PFSK-1 (cell line): ENCODE data around the gene PTPRM.

Experiments used
- FOXP2 ChIP-seq: optimal IDR thresholded peaks from 2 replicates; pipeline ENCODE3; 2011; ENCODE audit warnings: borderline replicate concordance, control low read depth, inconsistent platforms; ENCODE audit not compliant: insufficient read depth; ENCODE audit errors: extremely low read length, extremely low read depth
- POLR2AphosphoS5 ChIP-seq: IDR thresholded peaks from 2 replicates; pipeline ENCODE4 v1.6.1; 2012; ENCODE audit warnings: low read depth, mild to moderate bottlenecking, control low read depth, low read length, moderate library complexity
- SIN3A ChIP-seq: IDR thresholded peaks from 2 replicates; pipeline ENCODE4 v1.6.1; 2012; ENCODE audit warnings: mild to moderate bottlenecking, low read length, moderate library complexity, borderline replicate concordance; ENCODE audit not compliant: insufficient read depth
- TAF1 ChIP-seq: IDR thresholded peaks from 2 replicates; pipeline ENCODE4 v1.6.1; 2012; ENCODE audit warnings: low read length, control low read depth, borderline replicate concordance; ENCODE audit not compliant: insufficient read depth
- TF ChIP-seq, protein P1 (sequence below), 2 experiments: IDR thresholded peaks; 2 replicates each; pipeline versions ENCODE4 v1.6.1 to v1.8.0; 2011 to 2012; ENCODE audit warnings: low read depth in 2 of 2, low read length in 2 of 2, control low read depth in 1 of 2, inconsistent platforms in 1 of 2, mild to moderate bottlenecking in 1 of 2, moderate library complexity in 1 of 2; ENCODE audit not compliant: insufficient read depth in 1 of 2

The PTPRM gene

DNA sequence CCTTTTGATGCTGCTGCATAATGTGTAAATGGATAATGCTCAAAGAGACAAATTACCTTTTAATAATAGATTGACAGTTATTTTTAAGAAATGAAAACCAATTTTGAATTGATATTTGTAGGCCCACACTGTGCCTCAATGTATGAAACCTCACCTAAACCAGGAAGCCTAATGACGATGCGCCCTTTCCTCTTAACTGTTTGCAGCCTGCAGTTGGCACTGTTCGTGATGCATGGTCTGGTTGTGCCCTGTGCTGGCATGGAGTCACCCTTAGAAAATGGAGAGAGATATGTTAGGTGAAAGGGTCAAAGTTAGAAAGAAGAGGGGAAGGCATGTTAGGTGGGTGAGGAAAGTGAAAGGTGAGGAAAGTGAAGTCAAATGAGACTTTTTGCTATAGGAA, 390.2 kb downstream of the PTPRM start:
- TF ChIP-seq FOXP2 (no peak), TAF1 (no peak), SIN3A (no peak), POLR2AphosphoS5 (no peak)
- TF ChIP-seq, protein P1, sequence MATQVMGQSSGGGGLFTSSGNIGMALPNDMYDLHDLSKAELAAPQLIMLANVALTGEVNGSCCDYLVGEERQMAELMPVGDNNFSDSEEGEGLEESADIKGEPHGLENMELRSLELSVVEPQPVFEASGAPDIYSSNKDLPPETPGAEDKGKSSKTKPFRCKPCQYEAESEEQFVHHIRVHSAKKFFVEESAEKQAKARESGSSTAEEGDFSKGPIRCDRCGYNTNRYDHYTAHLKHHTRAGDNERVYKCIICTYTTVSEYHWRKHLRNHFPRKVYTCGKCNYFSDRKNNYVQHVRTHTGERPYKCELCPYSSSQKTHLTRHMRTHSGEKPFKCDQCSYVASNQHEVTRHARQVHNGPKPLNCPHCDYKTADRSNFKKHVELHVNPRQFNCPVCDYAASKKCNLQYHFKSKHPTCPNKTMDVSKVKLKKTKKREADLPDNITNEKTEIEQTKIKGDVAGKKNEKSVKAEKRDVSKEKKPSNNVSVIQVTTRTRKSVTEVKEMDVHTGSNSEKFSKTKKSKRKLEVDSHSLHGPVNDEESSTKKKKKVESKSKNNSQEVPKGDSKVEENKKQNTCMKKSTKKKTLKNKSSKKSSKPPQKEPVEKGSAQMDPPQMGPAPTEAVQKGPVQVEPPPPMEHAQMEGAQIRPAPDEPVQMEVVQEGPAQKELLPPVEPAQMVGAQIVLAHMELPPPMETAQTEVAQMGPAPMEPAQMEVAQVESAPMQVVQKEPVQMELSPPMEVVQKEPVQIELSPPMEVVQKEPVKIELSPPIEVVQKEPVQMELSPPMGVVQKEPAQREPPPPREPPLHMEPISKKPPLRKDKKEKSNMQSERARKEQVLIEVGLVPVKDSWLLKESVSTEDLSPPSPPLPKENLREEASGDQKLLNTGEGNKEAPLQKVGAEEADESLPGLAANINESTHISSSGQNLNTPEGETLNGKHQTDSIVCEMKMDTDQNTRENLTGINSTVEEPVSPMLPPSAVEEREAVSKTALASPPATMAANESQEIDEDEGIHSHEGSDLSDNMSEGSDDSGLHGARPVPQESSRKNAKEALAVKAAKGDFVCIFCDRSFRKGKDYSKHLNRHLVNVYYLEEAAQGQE (IDR thresholded peaks at IDR 0.05; ENCODE audit: insufficient read depth in 1 of 2, low read depth in 2 of 2, low read length in 2 of 2): no peak

DNA sequence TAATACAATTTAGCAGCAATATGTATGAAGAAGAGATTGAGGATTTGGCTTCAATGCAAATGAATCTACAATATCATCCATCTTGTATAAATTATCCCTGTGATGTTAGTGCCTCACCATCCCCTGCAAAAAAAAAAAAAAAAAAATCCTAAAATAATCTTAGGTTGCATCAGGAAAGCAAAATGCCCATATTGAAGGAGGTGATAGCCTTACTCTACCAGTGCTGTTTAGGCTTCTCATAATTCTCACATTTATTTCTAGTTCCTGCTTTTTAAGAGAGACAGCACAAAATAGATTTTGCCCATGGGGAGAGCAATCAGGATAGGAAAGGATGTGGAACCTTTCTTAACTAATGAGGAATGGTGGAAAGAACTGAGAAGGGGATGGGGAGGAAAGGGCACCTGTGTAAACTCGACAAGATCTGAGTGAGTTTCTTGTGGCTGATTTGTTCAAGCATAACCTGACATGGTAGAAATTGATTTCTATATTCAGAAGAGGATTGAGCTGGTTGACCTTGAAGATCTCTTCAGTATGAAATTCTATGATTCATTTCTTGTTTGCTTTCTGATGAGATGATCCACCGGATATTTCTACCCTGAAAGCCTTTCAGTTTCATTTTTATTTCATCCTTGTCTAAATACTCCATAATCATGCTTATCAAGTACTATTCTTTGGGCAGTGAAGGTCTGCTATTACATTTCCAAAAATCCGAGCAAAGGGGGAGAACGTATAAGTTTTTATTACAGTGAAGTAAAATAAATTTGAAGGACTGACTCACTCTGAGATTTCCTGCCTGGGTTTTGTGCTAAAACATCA, 391.2 kb downstream of the PTPRM start:
- TF ChIP-seq POLR2AphosphoS5 (no peak), TAF1 (no peak), SIN3A (no peak), FOXP2 (no peak)
- TF ChIP-seq, protein P1 (IDR thresholded peaks at IDR 0.05; ENCODE audit: insufficient read depth in 1 of 2, low read depth in 2 of 2, low read length in 2 of 2): no peak

DNA sequence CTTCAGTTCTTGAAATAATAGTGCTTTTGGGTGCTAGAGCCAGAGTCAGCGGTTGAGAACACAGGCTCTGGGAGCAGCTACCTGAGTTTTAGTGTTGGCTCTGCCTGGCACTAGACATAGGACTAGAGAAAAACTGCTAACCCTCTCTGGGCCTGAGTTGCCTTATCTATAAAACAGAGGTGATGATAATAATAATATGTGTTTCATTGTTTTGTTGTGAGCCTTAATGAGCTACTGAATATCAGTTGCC, 391.7 kb downstream of the PTPRM start:
- TF ChIP-seq SIN3A (no peak), TAF1 (no peak), FOXP2 (no peak), POLR2AphosphoS5 (no peak)
- TF ChIP-seq, protein P1 (IDR thresholded peaks at IDR 0.05; ENCODE audit: insufficient read depth in 1 of 2, low read depth in 2 of 2, low read length in 2 of 2): no peak

DNA sequence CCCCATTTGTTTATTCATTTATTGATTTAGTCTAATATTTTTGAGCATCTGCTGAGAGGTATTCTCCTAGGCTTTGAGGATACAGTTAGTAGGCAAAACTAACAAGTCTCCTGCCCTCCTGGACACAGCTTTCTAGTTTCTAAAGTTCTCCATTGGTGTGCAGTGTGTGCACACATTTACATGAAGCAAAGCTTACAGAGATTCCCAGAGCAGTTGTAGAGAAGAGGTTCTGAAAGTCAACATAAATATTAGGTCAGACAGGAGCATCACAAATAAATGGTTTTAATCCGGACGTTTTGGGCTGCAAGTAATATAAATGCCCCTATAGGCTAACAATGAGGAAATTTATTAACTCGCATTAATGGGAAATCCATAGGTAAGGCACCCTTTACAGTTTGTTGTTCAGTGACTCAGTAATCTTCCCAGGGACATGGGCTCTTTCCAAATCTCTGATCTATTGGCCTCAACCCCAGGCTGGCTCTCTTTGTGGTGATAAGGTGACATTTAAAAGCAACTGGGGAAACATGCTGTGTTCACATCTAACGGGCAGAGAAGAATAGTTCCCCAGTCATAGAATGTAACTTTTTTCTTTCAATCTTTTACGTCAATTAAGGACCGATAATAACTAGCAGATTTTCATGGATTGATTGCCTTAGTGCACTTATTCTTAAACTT, 407.2 kb downstream of the PTPRM start:
- TF ChIP-seq TAF1 (no peak), FOXP2 (no peak), SIN3A (no peak), POLR2AphosphoS5 (no peak)
- TF ChIP-seq, protein P1 (IDR thresholded peaks at IDR 0.05; ENCODE audit: insufficient read depth in 1 of 2, low read depth in 2 of 2, low read length in 2 of 2): no peak

DNA sequence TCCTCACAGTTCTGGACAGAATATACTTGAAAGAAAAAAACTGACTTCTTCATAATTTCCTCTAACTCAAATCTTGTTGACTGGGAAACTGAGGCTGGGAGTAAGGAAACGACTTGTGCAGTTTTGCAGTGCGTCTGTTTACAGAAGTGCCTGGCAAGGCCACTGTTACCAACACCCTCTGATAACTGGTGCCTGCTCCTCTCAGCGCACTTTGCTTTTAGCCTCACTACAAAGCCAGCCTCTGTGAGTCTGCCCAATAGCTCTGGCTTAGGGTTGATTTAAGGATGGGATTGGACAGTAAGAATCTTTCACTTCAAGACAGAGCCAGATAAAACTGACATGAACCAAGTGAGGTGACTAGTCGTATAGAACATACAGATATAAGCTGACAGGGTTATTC, 410.8 kb downstream of the PTPRM start:
- TF ChIP-seq FOXP2 (no peak), POLR2AphosphoS5 (no peak), SIN3A (no peak), TAF1 (no peak)
- TF ChIP-seq, protein P1 (IDR thresholded peaks at IDR 0.05; ENCODE audit: insufficient read depth in 1 of 2, low read depth in 2 of 2, low read length in 2 of 2): no peak
